ENCODE results near the gene BTN3A1.

GRCh38 chr6:26355366-26355765, 46.7 kb upstream of the BTN3A1 start:
- TF ChIP-seq EGR1 (IDR thresholded peaks at IDR 0.05; ENCODE audit: low read depth), result no peak
- TF ChIP-seq CTCF (IDR thresholded peaks at IDR 0.05 in 2 of 3, conservative IDR thresholded peaks at IDR 0.05 in 1 of 3; ENCODE audit: borderline replicate concordance in 1 of 3, insufficient read depth in 1 of 3, low read depth in 2 of 3, low read length in 2 of 3), result no peak
- TF ChIP-seq JUND (IDR thresholded peaks at IDR 0.05), result no peak
- no peak for TF ChIP-seq EZH2phosphoT487 (IDR thresholded peaks at IDR 0.05; ENCODE audit: borderline replicate concordance)
- TF ChIP-seq REST (IDR thresholded peaks at IDR 0.05; ENCODE audit: low read depth), result no peak
- no peak for TF ChIP-seq POLR2AphosphoS5 (IDR thresholded peaks at IDR 0.05; ENCODE audit: low read depth, low read length)
- no peak for TF ChIP-seq YY1 (IDR thresholded peaks at IDR 0.05; ENCODE audit: extremely low read depth, insufficient replicate concordance, low read depth, low read length)
- TF ChIP-seq ZNF274 (IDR thresholded peaks at IDR 0.05; ENCODE audit: low read depth, low read length), result no peak
- no peak for TF ChIP-seq SIN3A (IDR thresholded peaks at IDR 0.05; ENCODE audit: low read depth)
- TF ChIP-seq EZH2 (IDR thresholded peaks at IDR 0.05), result no peak
- TF ChIP-seq POLR2A (IDR thresholded peaks at IDR 0.05; ENCODE audit: borderline replicate concordance, extremely low read depth, insufficient read depth, insufficient read length), result no peak
